ENCODE data around the gene FAM210A. TPM values are rescaled to one million over a fixed set of nuclear protein-coding genes. Genes with fewer than 3 reads are reported as not detected.

The FAM210A gene
- polyA plus RNA-seq, 1 of the 3 experiments (the other 2 are of a cell fraction), result 10.6 TPM

Small RNAs within 50 kb of the gene (small RNA-seq; reads per million reads assigned to genes)
- 0 reads per million in 7 experiments for gene AP001525.1
- 0 reads per million in 7 experiments for gene RN7SL362P

Other genes starting within 250 kb of the FAM210A start
- gene RNMT, start 115 bp upstream of the FAM210A start, polyA plus RNA-seq (2012; rRNA removed), result 12.7 and 15.0 TPM in 2 replicates
- gene MC5R, start 97.6 kb upstream of the FAM210A start, polyA plus RNA-seq (2012; rRNA removed), result not detected in 2 replicates
- not detected in 2 replicates for gene MC2R, start 189.0 kb upstream of the FAM210A start, polyA plus RNA-seq (2012; rRNA removed)

Data from SK-N-SH (cell line).